ENCODE measurements around the gene USP9X. TPM values are rescaled to one million over a fixed set of nuclear protein-coding genes. Genes with fewer than 3 reads are reported as not detected.

USP9X gene, protein sequence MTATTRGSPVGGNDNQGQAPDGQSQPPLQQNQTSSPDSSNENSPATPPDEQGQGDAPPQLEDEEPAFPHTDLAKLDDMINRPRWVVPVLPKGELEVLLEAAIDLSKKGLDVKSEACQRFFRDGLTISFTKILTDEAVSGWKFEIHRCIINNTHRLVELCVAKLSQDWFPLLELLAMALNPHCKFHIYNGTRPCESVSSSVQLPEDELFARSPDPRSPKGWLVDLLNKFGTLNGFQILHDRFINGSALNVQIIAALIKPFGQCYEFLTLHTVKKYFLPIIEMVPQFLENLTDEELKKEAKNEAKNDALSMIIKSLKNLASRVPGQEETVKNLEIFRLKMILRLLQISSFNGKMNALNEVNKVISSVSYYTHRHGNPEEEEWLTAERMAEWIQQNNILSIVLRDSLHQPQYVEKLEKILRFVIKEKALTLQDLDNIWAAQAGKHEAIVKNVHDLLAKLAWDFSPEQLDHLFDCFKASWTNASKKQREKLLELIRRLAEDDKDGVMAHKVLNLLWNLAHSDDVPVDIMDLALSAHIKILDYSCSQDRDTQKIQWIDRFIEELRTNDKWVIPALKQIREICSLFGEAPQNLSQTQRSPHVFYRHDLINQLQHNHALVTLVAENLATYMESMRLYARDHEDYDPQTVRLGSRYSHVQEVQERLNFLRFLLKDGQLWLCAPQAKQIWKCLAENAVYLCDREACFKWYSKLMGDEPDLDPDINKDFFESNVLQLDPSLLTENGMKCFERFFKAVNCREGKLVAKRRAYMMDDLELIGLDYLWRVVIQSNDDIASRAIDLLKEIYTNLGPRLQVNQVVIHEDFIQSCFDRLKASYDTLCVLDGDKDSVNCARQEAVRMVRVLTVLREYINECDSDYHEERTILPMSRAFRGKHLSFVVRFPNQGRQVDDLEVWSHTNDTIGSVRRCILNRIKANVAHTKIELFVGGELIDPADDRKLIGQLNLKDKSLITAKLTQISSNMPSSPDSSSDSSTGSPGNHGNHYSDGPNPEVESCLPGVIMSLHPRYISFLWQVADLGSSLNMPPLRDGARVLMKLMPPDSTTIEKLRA (N-terminal part only)
- total RNA-seq, result 170 and 174 TPM in 2 replicates

DNA sequence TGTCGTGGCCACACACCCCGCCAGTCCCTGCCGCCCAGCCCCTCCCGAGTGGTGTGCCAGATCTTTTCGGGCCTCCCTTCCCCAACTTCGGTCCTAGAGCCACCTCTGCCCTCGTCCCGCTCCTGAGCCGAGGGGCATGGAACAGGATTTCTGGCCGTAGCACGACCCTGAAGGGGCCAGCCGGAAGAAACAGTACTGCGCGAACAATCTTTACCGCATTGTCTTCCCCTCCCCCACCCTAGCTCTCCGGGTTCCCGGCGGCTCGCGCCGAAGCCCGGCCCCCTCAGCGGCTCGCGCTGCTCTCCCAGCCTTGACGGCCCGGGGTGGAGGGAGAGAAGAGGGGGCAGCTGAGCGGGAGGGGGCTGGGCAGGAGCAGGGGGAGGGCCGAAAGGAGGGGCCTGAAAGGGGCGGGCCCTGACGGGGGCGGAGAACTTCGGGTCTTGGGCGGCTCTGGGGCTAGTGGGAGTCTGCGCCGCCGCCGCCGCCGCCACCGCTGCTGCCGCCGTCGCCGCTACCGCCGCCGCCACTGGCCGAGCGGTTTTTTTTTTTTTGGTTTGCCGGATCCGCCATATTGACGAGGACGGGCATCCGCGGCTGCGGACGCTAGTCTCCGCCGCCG lies at the start of gene USP9X:
TSS of gene USP9X (plus strand) at position 553 of the 619 bp plus-strand sequence. CDS start 38,184 bp downstream, outside the sequence.

Other genes starting within 250 kb of the USP9X start
- gene DDX3X, start 248.7 kb downstream of the USP9X start, total RNA-seq, result 401 and 456 TPM in 2 replicates

Measured in thoracic aorta endothelial cell (primary cell).